ENCODE data around the gene HS3ST2. TPM values are rescaled to one million over a fixed set of nuclear protein-coding genes. Genes with fewer than 3 reads are reported as not detected.
A peak's percentile ranks its signal among the peaks of the same experiment; 100 is the strongest.

The HS3ST2 gene
- total RNA-seq, 2 donors from 2014 or later, result 1.6 to 2.3 TPM

DNA sequence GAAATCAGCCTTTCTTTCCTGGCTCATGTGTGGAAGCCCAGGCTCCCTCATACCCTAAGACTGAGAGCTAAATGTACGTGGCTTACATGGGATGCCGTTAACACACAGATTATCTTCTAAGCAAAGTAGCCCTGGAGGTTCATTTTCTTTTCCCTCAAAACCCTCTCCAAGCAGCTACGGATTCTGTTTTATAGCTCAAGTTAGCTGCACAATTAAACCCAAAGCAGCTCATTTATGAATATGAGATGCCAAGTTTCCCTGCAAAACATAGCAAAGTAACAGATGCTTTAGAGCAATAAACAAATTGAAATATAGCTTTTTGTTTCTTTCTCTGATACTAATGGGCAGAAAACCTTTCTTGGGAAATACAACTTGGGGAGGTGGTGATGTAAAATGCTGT lies 72.0 kb downstream of the HS3ST2 start:
- Histone ChIP-seq H3K27ac (no peak overlapping the region), H3K4me3 (no peak overlapping the region), H3K36me3 (no peaks in the 10 kb centered on the region), H3K9me3 (no peaks in the 10 kb centered on the region), H3K27me3 (no peaks in the 10 kb centered on the region), H3K4me1 (no peaks in the 10 kb centered on the region)
- TF ChIP-seq, protein P1, sequence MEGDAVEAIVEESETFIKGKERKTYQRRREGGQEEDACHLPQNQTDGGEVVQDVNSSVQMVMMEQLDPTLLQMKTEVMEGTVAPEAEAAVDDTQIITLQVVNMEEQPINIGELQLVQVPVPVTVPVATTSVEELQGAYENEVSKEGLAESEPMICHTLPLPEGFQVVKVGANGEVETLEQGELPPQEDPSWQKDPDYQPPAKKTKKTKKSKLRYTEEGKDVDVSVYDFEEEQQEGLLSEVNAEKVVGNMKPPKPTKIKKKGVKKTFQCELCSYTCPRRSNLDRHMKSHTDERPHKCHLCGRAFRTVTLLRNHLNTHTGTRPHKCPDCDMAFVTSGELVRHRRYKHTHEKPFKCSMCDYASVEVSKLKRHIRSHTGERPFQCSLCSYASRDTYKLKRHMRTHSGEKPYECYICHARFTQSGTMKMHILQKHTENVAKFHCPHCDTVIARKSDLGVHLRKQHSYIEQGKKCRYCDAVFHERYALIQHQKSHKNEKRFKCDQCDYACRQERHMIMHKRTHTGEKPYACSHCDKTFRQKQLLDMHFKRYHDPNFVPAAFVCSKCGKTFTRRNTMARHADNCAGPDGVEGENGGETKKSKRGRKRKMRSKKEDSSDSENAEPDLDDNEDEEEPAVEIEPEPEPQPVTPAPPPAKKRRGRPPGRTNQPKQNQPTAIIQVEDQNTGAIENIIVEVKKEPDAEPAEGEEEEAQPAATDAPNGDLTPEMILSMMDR (IDR thresholded peaks at IDR 0.05), result no peak
- no peak for DNase-seq (ENCODE audit: low spot score)

DNA sequence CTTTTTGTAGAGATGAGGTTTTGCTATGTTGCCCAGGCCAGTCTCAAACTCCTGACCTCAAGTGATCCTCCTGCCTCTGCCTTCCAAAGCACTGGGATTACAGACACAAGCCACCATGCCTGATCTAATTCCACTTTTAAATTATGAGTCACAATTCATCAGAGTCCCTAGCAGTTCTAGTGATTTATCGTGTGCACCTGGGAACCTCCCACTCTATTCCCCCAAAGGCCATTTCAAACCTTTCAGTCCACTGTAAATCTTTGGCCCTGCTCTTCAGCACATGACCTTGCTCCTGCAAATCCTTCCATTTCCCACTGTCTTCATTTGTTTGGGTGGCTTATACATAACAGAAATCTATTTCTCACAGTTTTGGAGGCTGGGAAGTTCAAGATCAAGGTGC lies 73.0 kb downstream of the HS3ST2 start:
- TF ChIP-seq, protein P1 (IDR thresholded peaks at IDR 0.05), result no peak
- no peak overlapping the region for H3K27ac ChIP-seq
- no peaks in the 10 kb centered on the region for H3K27me3 ChIP-seq
- H3K4me3 ChIP-seq, result no peak overlapping the region
- DNase-seq (ENCODE audit: low spot score), result peak; percentile 5
- H3K36me3 ChIP-seq, result no peaks in the 10 kb centered on the region
- H3K9me3 ChIP-seq, result no peaks in the 10 kb centered on the region
- no peaks in the 10 kb centered on the region for H3K4me1 ChIP-seq

DNA sequence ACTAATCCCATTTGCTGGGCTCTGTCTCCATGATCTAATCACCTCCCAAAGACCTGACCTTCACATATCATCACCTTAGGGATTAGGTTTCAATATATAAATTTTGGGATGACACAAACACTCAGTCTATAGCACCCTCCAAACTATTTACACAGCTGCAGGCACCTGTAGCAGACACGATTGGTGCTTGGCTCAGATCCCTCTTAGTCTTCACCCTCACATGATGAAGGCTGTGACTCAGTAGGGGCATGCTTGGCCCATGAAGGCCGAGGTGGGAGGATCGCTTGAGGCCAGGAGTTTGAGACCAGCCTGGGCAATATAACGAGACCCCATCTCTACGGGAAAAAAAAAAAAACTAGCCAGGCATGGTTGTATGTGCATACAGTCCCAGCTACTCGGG lies 73.5 kb downstream of the HS3ST2 start:
- H3K4me1 ChIP-seq, result no peaks in the 10 kb centered on the region
- TF ChIP-seq, protein P1 (IDR thresholded peaks at IDR 0.05), result no peak
- no peaks in the 10 kb centered on the region for H3K27me3 ChIP-seq
- no peak overlapping the region for H3K27ac ChIP-seq
- DNase-seq (ENCODE audit: low spot score), result peak; percentile 47
- H3K9me3 ChIP-seq, result no peaks in the 10 kb centered on the region
- no peak overlapping the region for H3K4me3 ChIP-seq
- no peaks in the 10 kb centered on the region for H3K36me3 ChIP-seq

DNA sequence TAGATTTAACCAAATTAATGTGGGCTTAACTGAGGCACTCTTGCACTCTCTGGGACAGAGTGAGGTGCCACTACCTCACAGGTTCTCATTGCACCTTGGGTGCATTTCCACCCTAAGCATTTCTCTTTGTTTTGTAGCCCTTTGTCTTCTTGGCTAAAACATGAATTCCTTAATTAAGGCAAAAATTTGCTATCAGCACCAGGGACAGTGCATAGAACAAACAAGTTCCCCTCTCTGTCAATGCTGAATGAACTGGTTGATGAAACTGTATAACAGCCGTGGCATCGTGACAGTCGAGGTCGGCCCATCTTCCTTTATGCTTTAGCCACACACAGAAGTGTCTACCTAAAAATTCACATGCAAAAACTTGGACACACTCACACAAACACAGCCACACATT lies 74.8 kb downstream of the HS3ST2 start:
- Histone ChIP-seq H3K9me3 (no peaks in the 10 kb centered on the region), H3K36me3 (no peaks in the 10 kb centered on the region), H3K4me1 (no peaks in the 10 kb centered on the region), H3K27me3 (no peaks in the 10 kb centered on the region), H3K27ac (no peak overlapping the region), H3K4me3 (no peak overlapping the region)
- TF ChIP-seq, protein P1 (IDR thresholded peaks at IDR 0.05), result no peak
- peak; percentile 26 for DNase-seq (ENCODE audit: low spot score)

DNA sequence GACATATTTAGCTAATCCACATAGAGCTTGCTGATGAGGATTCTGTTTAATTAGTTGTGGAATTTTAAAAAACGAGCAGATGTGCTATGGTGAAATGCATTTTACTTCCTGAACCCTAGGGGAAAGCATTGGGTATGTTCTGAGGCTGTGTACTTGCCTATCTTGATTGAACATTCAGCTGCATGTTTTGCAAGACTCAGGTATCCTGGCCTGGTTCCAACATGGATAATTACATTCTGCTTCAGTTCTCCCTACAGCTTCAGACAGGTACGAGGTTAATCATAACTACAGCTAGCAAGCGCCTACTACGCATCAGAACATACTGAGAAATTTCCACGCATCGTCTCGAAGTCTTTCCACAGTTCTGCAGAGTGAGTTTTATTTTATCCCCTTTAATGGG lies 77.0 kb downstream of the HS3ST2 start:
- no peak overlapping the region for H3K4me3 ChIP-seq
- TF ChIP-seq, protein P1 (IDR thresholded peaks at IDR 0.05), result no peak
- no peaks in the 10 kb centered on the region for H3K36me3 ChIP-seq
- DNase-seq (ENCODE audit: low spot score), result no peak
- H3K9me3 ChIP-seq, result no peaks in the 10 kb centered on the region
- H3K27me3 ChIP-seq, result no peaks in the 10 kb centered on the region
- H3K27ac ChIP-seq, result no peak overlapping the region
- no peaks in the 10 kb centered on the region for H3K4me1 ChIP-seq

DNA sequence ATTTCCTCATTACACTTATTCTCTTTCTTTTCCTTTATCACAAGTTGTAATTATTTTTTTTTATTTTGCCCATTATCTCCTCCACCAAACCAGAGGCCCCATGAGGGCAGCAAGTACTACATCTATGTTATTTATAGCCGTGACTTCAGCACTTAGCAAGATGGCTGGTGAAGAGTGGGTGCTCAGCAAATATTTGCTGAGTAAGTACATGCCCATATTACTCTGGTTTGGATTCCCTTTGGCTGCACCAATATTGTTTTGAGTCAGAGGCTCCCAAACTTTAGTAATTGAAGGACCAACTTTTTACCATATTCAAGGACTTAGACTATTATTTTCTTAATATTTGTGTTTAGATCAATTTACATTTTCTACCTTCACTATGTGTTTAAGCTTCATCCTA lies 83.2 kb downstream of the HS3ST2 start:
- Histone ChIP-seq H3K4me3 (no peak overlapping the region), H3K4me1 (peaks cover 0 to 5% of the 10 kb centered on the region in 2 donors), H3K27ac (no peak overlapping the region), H3K36me3 (no peaks in the 10 kb centered on the region), H3K27me3 (no peaks in the 10 kb centered on the region), H3K9me3 (peaks cover 0 to 3% of the 10 kb centered on the region in 2 donors)
- no peak for DNase-seq (ENCODE audit: low spot score)
- TF ChIP-seq, protein P1 (IDR thresholded peaks at IDR 0.05), result no peak

Measured in right atrium auricular region (tissue), 2 donors.